IMR-90 (cell line): Measurements from ENCODE around the gene JMJD7.

Experiments used
- BHLHE40 ChIP-seq: fragments of 150-350 bp; IDR thresholded peaks from 2 replicates; pipeline ENCODE4 v1.6.1; 2016; ENCODE audit warnings: mild to moderate bottlenecking, low read depth, low read length
- CEBPB ChIP-seq: IDR thresholded peaks from 2 replicates; pipeline ENCODE4 v1.6.1; 2012; ENCODE audit warnings: low read depth, low read length, improper control_type of control experiment
- CHD1 ChIP-seq: IDR thresholded peaks from 2 replicates; pipeline ENCODE4 v1.6.1; 2012; ENCODE audit warnings: low read depth, low read length, improper control_type of control experiment
- CTCF ChIP-seq: conservative IDR thresholded peaks from 2 replicates; pipeline ENCODE4 v1.5.1; 2012; ENCODE audit warnings: mild to moderate bottlenecking, low read depth, low read length, improper control_type of control experiment
- MXI1 ChIP-seq: IDR thresholded peaks from 2 replicates; pipeline ENCODE4 v1.6.1; 2012; ENCODE audit warnings: low read depth, mild to moderate bottlenecking, low read length, moderate library complexity, borderline replicate concordance
- POLR2A ChIP-seq: IDR thresholded peaks from 2 replicates; pipeline ENCODE4 v1.6.1; 2012; ENCODE audit warnings: mild to moderate bottlenecking, low read depth, low read length
- RCOR1 ChIP-seq: IDR thresholded peaks from 2 replicates; pipeline ENCODE4 v1.6.1; 2012; ENCODE audit warnings: mild to moderate bottlenecking, low read length, improper control_type of control experiment; ENCODE audit not compliant: insufficient replicate concordance
- RFX5 ChIP-seq: IDR thresholded peaks from 2 replicates; pipeline ENCODE4 v1.8.0; 2012; ENCODE audit warnings: low read depth, mild to moderate bottlenecking, low read length, moderate library complexity
- SMC3 ChIP-seq: fragments of 150-350 bp; IDR thresholded peaks from 2 replicates; pipeline ENCODE4 v1.6.1; 2016; ENCODE audit warnings: low read depth, mild to moderate bottlenecking, antibody characterized with exemption, low read length, moderate library complexity
- TF ChIP-seq, protein P1 (sequence below): fragments of 150-350 bp; IDR thresholded peaks from 2 replicates; pipeline ENCODE4 v1.6.1; 2016; ENCODE audit warnings: low read depth, mild to moderate bottlenecking, low read length, moderate library complexity, borderline replicate concordance

DNA sequence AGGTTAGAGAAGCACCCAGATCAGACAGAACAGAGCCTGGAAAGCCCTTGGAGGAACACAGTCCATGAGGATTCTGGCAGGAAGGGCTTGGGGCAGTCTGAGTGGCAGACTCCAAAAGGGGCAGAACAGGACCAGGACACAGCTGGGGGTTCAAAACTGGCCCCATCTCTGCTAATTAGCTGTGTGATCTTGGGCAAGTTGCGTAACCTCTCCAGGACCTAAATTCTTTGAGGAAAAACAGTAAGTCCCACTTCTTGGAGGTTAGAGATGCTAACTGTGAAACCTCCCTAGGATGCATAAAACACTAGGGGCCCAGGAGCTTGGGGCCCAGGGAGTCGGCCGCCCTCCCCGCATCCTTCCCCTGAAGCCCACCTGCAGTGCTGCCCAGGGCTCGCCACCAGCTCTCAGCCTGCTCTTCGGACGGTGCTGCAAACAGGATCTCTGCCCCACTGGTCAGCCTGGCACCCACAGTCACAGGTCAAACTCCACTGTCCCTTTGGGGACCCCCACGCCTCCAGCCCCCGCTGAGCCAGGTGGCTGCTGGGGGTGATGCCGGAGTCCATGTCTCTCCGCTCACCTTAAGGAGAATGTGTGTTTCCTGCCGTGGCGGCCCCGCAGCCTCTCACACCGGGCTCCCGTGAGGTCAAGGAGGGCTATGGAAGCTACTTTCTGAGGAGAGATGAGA is 22.7 kb downstream of the JMJD7 start:
- TF ChIP-seq MXI1 (no peak), CTCF (no peak), RCOR1 (no peak), CEBPB (peak; percentile 85), POLR2A (no peak), RFX5 (no peak), SMC3 (no peak), BHLHE40 (no peak), CHD1 (no peak)
- TF ChIP-seq, protein P1, sequence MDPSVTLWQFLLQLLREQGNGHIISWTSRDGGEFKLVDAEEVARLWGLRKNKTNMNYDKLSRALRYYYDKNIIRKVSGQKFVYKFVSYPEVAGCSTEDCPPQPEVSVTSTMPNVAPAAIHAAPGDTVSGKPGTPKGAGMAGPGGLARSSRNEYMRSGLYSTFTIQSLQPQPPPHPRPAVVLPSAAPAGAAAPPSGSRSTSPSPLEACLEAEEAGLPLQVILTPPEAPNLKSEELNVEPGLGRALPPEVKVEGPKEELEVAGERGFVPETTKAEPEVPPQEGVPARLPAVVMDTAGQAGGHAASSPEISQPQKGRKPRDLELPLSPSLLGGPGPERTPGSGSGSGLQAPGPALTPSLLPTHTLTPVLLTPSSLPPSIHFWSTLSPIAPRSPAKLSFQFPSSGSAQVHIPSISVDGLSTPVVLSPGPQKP: no peak
